ENCODE data around the gene SSPN.
"Not testable (repeated sequence)": the region's sequence is repeated elsewhere in the genome, so short reads cannot be mapped to it uniquely, and the experiment has no call there.

Gene SSPN

GRCh38 chr12:26229910-26230309, 34.5 kb downstream of the SSPN start:
- DNase-seq (ENCODE audit: low read depth, low spot score) = no peak

- no peak for DNase-seq (ENCODE audit: low read depth, low spot score)
Observed at GRCh38 chr12:26231470-26231869, 36.1 kb downstream of the SSPN start.

GRCh38 chr12:26231921-26232320, 36.5 kb downstream of the SSPN start:
- DNase-seq (ENCODE audit: low read depth, low spot score) = no peak

- DNase-seq (ENCODE audit: low read depth, low spot score) = no peak
Observed at GRCh38 chr12:26233631-26234030, 38.3 kb downstream of the SSPN start.

GRCh38 chr12:26235465-26235864, 40.1 kb downstream of the SSPN start:
- not testable (repeated sequence) for DNase-seq (ENCODE audit: low read depth, low spot score)

GRCh38 chr12:26238341-26239121, 43.2 kb downstream of the SSPN start:
- no peak for DNase-seq (ENCODE audit: low read depth, low spot score)

GRCh38 chr12:26239122-26239851, 43.9 kb downstream of the SSPN start:
- no peak for DNase-seq (ENCODE audit: low read depth, low spot score)

GRCh38 chr12:26239852-26240815, 44.8 kb downstream of the SSPN start:
- DNase-seq (ENCODE audit: low read depth, low spot score) = no peak

- no peak for DNase-seq (ENCODE audit: low read depth, low spot score)
Observed at GRCh38 chr12:26241080-26241479, 45.7 kb downstream of the SSPN start.

- no peak for DNase-seq (ENCODE audit: low read depth, low spot score)
Observed at GRCh38 chr12:26242683-26243082, 47.3 kb downstream of the SSPN start.

GRCh38 chr12:26244503-26244902, 49.1 kb downstream of the SSPN start:
- no peak for DNase-seq (ENCODE audit: low read depth, low spot score)

GRCh38 chr12:26245175-26245942, 50.0 kb downstream of the SSPN start:
- DNase-seq (ENCODE audit: low read depth, low spot score) = no peak

GRCh38 chr12:26246483-26247164, 51.3 kb downstream of the SSPN start:
- no peak for DNase-seq (ENCODE audit: low read depth, low spot score)

- DNase-seq (ENCODE audit: low read depth, low spot score) = no peak
Observed at GRCh38 chr12:26247873-26248272, 52.5 kb downstream of the SSPN start.

- no peak for DNase-seq (ENCODE audit: low read depth, low spot score)
Observed at GRCh38 chr12:26250801-26251200, 55.4 kb downstream of the SSPN start.

GRCh38 chr12:26251600-26251999, 56.2 kb downstream of the SSPN start:
- no peak for DNase-seq (ENCODE audit: low read depth, low spot score)

- DNase-seq (ENCODE audit: low read depth, low spot score) = no peak
Observed at GRCh38 chr12:26252946-26253345, 57.6 kb downstream of the SSPN start.

- DNase-seq (ENCODE audit: low read depth, low spot score) = no peak
Observed at GRCh38 chr12:26255893-26256645, 60.7 kb downstream of the SSPN start.

GRCh38 chr12:26264215-26264838, 69.0 kb downstream of the SSPN start:
- no peak for DNase-seq (ENCODE audit: low read depth, low spot score)

Data from iPS DF 19.7 (cell line).